ENCODE measurements around the gene LRFN2.

LRFN2 gene

GRCh38 chr6:40541556-40542174 lies 45.5 kb downstream of the LRFN2 start:
- no peak for DNase-seq

DNA sequence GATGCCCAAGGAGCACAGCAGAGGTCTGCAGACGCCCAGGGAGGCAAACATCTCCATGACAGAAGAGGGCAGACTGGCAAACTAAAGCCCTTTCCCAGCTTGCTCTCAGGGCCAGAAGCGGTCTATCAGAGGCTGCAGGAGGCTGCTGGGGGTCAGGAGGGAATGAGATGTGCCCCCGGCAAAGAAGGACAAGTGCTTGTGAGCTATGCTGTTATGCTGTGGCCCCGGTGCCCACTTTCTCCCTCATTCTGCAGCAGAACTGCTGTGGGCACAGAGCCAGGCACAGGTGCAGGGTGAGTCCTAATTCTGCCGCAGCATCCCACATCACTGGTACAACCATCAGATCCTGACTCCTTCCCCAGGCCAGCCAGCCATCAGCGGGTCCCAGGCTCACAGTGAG lies 46.4 kb downstream of the LRFN2 start:
- DNase-seq = no peak

- DNase-seq = no peak
Observed at GRCh38 chr6:40539853-40540252, 47.3 kb downstream of the LRFN2 start.

- no peak for DNase-seq
Observed at GRCh38 chr6:40538556-40538955, 48.6 kb downstream of the LRFN2 start.

- DNase-seq = no peak
Observed at GRCh38 chr6:40537446-40537845, 49.7 kb downstream of the LRFN2 start.

DNA sequence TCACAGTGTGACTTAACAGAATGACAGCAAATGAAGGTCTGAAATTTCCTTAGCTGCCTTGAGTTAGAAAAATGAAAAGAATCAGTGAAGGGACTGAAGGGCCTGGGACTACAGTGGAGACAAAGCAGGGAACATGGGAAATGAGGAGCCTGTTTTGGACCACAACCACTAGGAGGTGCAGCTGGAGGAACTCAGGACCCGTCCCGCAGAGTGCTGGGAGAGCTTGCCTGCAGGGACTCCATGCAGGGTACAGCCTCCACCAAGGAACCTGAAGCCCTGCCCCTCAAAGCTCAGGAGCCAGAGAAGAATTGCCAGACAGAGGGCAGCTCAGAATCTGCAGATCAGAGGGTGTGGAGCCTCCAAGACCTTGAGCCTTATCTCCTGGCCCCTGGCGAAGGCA lies 50.7 kb downstream of the LRFN2 start:
- DNase-seq = no peak

DNA sequence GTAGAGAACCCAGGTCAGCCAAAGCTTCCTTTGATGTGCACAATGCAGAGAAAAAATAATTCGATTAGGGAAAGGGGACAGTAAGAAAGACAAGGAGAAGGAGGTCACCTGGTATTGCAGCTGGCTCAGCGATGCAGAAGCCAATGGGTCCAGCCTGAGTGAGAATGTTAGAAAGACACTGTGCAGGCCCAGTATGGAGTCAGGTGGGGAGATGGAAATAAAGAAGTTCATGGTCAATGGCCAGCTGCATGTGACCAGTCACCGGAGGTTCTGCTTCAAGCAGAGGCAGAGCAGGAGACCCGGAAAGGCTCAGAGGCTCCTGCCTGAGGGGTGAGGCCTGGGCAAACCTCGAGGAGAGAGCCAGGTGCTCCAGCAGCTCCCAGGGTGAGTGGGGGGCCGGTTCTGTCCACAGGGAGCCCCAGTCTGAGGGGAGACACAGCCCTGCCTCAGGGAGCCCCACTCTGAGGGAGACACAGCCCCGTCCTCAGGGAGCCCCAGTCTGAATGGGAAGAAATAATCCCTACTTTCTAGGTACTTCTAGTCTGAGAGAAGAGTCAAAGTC lies 51.3 kb downstream of the LRFN2 start:
- DNase-seq = no peak

- no peak for DNase-seq
Observed at GRCh38 chr6:40535110-40535818, 51.9 kb downstream of the LRFN2 start.

DNA sequence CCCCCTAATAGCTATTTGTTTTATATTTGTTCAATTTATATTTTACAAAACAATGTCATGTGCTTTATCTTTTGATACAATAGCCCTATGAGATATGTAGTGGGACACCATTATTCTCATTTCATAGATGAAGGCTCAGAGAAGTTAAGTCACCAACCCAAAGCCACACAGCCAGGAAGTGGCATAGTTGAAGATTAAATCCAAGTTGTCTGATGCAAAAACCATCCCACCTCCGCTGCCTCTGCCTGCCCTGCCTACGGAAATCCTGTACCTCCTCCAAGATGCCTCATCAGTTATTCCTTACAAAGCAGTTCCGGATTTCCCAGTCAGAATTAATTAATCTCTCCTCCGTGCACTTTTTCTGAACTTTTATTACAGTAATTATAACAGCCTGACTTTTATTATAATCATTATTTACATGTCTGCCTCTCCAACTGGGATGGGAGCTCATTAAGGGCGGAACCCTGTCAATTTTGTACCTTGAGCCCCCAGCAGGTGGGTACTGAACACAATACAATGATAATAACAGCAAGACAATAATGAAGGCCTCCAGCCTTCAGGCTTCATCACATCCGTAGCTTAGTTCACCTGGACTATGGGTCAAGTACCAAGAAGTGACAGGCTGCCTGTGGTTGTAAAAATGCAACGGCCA lies 54.7 kb downstream of the LRFN2 start:
- DNase-seq = no peak

GRCh38 chr6:40529919-40530318 lies 57.2 kb downstream of the LRFN2 start:
- no peak for DNase-seq

DNA sequence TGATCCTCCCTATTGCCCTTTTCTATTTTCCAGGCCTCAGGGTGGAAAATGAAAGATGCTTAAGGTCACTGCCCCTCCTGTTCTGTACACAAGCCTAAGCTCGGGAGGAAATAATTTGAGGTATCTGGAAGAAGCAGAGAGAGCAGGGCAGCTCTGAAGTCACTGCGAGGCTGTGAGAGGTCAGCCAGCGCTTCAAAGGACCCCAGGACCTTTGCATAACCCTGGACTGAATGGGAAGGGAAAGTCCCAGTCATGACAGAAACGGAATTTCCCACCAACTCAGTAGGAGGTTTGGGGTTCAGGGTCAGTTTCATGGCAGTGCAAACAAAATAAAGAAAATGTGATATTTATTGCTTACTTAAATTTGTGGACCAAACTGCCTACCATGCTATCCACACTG lies 58.1 kb downstream of the LRFN2 start:
- DNase-seq = no peak

- no peak for DNase-seq
Observed at GRCh38 chr6:40528051-40528450, 59.1 kb downstream of the LRFN2 start.

- DNase-seq = no peak
Observed at GRCh38 chr6:40526036-40526435, 61.1 kb downstream of the LRFN2 start.

DNA sequence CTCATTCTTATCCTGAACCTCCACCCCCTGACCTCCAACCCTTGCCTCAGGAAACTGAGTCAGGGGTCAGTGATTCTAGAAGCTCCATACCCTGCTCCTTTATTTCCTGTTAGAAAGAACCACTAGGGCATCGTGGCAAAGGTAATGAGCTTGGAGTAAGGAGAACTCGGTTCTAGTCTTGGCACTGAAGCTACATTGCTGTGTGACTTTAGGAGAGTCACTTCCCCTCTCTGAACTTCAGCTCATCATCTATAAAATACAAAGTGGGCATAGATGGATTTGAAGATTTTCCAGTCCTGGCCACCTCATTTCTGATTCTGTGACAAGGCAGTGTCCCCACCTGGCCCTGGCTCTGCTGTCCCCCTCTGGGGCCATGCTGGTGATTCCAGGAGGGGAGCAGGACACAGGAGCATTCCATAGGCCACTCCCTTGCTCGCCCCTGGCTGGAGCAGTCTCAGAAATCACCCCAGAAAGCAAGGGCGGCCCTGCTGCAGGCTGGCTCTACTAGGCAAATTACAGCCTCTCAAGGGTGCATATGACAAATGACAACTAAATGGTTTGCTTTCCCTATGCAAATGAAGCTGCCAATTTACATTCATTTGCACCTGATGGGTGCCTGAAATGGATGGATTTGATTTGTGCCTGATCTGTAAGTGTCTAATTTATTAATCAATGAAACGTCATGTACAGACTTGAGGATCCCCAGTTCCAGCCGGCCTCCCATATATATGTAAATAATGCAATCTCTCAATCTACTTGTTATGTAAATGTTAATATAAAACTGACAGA lies 62.2 kb downstream of the LRFN2 start:
- DNase-seq = no peak

DNA sequence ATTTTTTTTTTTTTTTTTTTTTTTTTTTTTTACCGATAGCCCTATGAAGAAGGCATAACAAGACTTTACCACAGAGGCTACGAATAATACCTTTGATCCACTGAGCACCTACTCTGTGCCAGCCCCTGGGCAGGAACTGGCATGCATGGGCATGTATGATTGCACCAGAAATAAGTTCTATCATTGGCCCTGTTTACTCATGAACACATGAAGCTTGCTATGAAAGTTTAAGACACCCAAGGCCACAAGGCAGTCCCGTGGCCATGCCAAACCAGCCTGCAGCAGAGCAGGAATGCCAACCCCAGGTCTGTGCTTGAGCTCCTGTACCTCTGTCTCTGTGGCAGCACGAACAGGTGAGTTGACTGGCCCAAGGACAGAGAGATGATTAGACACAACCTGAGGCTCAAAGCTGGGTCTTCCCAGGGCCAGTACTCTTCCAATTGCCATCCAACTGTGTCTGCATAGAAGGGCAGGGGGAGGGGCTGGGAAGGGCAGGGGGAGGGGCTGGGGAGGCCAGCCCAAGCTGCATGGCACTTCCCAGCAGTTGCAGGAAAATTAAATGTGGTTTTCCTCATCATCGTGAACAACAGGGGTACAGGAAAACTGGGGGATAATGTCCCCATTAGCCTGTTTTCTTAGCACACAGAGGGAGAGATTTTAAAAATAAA lies 63.5 kb downstream of the LRFN2 start:
- DNase-seq = no peak

- DNase-seq = no peak
Observed at GRCh38 chr6:40521496-40521895, 65.7 kb downstream of the LRFN2 start.

- no peak for DNase-seq
Observed at GRCh38 chr6:40520678-40521077, 66.5 kb downstream of the LRFN2 start.

DNA sequence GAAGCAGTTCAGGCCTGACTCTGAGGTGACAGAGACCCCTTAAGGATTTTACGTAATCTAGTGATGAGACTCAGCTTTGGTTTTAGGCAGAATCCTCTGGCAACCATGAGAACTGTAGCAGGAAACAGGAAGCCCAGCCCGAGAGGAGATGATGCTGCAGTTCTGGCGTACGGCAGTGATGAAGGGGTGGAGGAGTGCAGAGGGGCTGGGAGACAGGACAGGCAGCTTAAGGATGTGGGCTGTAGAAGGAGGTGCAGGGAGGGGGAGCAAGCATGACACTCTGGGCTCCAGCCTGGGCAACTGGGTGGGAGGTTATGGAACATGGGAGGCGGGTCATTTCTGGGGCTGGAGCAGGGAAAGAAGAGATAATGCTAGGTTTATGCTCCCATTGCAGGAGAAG lies 67.1 kb downstream of the LRFN2 start:
- no peak for DNase-seq

DNA sequence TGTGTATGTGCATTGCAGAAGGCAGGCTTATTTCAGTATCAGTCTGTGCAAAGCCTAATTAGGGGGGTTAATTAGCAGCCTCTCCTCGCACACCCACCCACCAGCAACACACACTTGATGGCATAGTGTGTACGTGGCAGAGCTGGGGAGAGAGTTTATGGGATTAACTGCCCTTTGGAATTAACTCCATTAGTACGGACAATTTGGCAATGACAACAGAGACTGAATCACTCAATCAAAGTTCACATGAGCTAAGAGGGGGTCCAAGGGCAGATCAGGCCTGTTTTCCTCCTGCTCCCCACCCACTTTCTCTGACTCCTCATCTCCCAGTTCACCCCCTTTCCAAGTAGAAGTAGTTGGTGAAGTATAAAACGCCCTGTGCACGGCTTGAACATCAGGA lies 69.5 kb downstream of the LRFN2 start:
- DNase-seq = no peak

- no peak for DNase-seq
Observed at GRCh38 chr6:40516429-40516828, 70.7 kb downstream of the LRFN2 start.

- no peak for DNase-seq
Observed at GRCh38 chr6:40512340-40512739, 74.8 kb downstream of the LRFN2 start.

GRCh38 chr6:40511884-40512283 lies 75.3 kb downstream of the LRFN2 start:
- no peak for DNase-seq

DNA sequence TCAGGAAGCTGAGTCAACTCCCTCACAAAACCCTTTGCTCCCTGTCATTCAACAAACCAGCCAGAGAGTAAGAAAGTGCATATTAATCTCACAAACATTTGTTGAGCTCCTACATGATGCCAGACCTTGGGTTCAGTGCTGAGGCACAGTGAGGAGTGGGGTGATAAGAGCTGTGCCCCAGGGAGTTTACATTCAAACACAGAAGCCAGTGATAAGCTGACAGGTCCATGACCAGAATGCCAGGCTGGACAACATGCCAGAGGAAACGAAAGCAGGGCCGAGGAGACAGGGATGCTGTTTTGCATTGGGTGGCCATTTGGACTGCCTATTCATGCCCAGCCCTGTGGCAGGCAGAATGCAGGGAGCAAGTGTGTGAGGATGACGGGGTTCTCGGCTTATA lies 76.7 kb downstream of the LRFN2 start:
- DNase-seq = no peak

Data from NCI-H2107 (cell line).